Measurements from ENCODE around the gene PTPRD.

PTPRD gene

DNA sequence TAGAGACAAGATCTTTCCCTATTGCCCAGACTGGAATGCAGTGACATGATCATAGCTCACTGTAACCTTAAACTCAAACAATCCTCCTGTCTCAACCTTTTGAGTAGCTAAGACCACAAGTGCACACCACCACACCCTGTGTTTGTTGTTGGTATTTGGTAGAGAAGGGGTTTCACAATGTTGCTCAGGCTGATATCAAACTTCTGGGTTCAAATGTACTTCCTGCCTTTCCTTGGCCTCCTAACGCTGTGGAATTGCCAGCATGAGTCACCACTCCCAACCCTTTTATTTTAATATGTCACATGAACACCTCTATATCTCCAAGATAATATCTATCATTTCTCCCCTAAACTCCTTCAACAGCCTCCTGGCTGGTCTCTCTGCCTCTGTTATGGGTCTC, 719.0 kb downstream of the PTPRD start:
- TF ChIP-seq, protein P1, sequence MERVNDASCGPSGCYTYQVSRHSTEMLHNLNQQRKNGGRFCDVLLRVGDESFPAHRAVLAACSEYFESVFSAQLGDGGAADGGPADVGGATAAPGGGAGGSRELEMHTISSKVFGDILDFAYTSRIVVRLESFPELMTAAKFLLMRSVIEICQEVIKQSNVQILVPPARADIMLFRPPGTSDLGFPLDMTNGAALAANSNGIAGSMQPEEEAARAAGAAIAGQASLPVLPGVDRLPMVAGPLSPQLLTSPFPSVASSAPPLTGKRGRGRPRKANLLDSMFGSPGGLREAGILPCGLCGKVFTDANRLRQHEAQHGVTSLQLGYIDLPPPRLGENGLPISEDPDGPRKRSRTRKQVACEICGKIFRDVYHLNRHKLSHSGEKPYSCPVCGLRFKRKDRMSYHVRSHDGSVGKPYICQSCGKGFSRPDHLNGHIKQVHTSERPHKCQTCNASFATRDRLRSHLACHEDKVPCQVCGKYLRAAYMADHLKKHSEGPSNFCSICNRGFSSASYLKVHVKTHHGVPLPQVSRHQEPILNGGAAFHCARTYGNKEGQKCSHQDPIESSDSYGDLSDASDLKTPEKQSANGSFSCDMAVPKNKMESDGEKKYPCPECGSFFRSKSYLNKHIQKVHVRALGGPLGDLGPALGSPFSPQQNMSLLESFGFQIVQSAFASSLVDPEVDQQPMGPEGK (tag by site-specific recombination; IDR thresholded peaks at IDR 0.05), result no peak
- TF ChIP-seq, protein P2, sequence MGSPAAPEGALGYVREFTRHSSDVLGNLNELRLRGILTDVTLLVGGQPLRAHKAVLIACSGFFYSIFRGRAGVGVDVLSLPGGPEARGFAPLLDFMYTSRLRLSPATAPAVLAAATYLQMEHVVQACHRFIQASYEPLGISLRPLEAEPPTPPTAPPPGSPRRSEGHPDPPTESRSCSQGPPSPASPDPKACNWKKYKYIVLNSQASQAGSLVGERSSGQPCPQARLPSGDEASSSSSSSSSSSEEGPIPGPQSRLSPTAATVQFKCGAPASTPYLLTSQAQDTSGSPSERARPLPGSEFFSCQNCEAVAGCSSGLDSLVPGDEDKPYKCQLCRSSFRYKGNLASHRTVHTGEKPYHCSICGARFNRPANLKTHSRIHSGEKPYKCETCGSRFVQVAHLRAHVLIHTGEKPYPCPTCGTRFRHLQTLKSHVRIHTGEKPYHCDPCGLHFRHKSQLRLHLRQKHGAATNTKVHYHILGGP (tag by site-specific recombination; IDR thresholded peaks at IDR 0.05), result no peak
- TF ChIP-seq, protein P3, sequence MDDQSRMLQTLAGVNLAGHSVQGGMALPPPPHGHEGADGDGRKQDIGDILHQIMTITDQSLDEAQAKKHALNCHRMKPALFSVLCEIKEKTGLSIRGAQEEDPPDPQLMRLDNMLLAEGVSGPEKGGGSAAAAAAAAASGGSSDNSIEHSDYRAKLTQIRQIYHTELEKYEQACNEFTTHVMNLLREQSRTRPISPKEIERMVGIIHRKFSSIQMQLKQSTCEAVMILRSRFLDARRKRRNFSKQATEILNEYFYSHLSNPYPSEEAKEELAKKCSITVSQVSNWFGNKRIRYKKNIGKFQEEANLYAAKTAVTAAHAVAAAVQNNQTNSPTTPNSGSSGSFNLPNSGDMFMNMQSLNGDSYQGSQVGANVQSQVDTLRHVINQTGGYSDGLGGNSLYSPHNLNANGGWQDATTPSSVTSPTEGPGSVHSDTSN (CRISPR knock-in tag; IDR thresholded peaks at IDR 0.05), result no peak
- TF ChIP-seq ZNF248 (tag by site-specific recombination; IDR thresholded peaks at IDR 0.05), result no peak
- no peak for TF ChIP-seq YY2 (tag by site-specific recombination; IDR thresholded peaks at IDR 0.05)
- no peak for TF ChIP-seq ZNF561 (tag by site-specific recombination; IDR thresholded peaks at IDR 0.05; ENCODE audit: borderline replicate concordance)
- TF ChIP-seq ZNF777 (tag by site-specific recombination; IDR thresholded peaks at IDR 0.05; ENCODE audit: borderline replicate concordance), result no peak
- TF ChIP-seq ZNF701 (tag by site-specific recombination; IDR thresholded peaks at IDR 0.05), result no peak
- TF ChIP-seq, protein P4, sequence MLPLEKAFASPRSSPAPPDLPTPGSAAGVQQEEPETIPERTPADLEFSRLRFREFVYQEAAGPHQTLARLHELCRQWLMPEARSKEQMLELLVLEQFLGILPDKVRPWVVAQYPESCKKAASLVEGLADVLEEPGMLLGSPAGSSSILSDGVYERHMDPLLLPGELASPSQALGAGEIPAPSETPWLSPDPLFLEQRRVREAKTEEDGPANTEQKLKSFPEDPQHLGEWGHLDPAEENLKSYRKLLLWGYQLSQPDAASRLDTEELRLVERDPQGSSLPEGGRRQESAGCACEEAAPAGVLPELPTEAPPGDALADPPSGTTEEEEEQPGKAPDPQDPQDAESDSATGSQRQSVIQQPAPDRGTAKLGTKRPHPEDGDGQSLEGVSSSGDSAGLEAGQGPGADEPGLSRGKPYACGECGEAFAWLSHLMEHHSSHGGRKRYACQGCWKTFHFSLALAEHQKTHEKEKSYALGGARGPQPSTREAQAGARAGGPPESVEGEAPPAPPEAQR (tag by site-specific recombination; IDR thresholded peaks at IDR 0.05), result no peak
- TF ChIP-seq IKZF3 (tag by site-specific recombination; IDR thresholded peaks at IDR 0.05), result no peak
- TF ChIP-seq ZFP37 (tag by site-specific recombination; IDR thresholded peaks at IDR 0.05), result no peak
- H3K4me3 ChIP-seq (ENCODE audit: low read depth, low read length), result no peak overlapping the region
- no peak overlapping the region for H3K27ac ChIP-seq (ENCODE audit: extremely low read depth, low read depth, low read length)
- no peaks in the 10 kb centered on the region for H3K36me3 ChIP-seq (ENCODE audit: control insufficient read depth in 2 of 2, insufficient read depth in 1 of 2, low read length in 2 of 2)
- ChIA-PET POLR2A (no interaction called here), CTCF (no interaction called here)
- H3K4me1 ChIP-seq (ENCODE audit: control insufficient read depth, insufficient read depth, low read length), result no peaks in the 10 kb centered on the region
- H3K9me3 ChIP-seq (ENCODE audit: control insufficient read depth, insufficient read depth, low read depth, low read length), result no peaks in the 10 kb centered on the region

DNA sequence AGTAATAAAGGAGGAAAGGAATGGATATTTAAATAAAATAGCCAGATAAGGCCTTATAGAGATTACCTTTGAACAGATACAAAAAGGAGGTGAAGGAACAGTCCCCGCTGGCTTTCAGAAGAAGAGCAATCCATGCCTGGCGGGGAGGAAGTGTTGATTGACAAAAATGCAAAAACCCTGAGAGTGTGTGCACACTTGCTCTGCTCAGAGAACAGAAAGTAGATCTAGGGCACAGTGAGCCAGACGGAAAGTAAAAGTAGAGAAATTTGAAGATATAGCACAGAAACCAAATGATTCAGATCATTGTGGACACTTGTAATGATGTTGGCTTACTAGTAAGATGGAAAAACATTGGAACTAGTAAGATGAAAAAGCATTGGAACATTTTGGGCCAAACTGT, 720.6 kb downstream of the PTPRD start:
- no peak for TF ChIP-seq ZNF830 (tag by site-specific recombination; IDR thresholded peaks at IDR 0.05; ENCODE audit: low read depth)
- TF ChIP-seq ZNF311 (tag by site-specific recombination; IDR thresholded peaks at IDR 0.05; ENCODE audit: borderline replicate concordance), result no peak
- TF ChIP-seq ZNF521 (tag by site-specific recombination; IDR thresholded peaks at IDR 0.05), result no peak
- no peak for TF ChIP-seq GLI2 (tag by site-specific recombination; IDR thresholded peaks at IDR 0.05; ENCODE audit: borderline replicate concordance, low read depth)
- no peak for TF ChIP-seq HOXD13 (CRISPR knock-in tag; IDR thresholded peaks at IDR 0.05; ENCODE audit: borderline replicate concordance)
- TF ChIP-seq WT1 (tag by site-specific recombination; IDR thresholded peaks at IDR 0.05), result no peak
- TF ChIP-seq, protein P2 (tag by site-specific recombination; IDR thresholded peaks at IDR 0.05), result no peak
- TF ChIP-seq ZNF19 (tag by site-specific recombination; IDR thresholded peaks at IDR 0.05; ENCODE audit: low read depth), result no peak
- TF ChIP-seq ZNF596 (tag by site-specific recombination; IDR thresholded peaks at IDR 0.05), result no peak
- TF ChIP-seq ZNF416 (tag by site-specific recombination; IDR thresholded peaks at IDR 0.05), result no peak
- TF ChIP-seq ZNF560 (tag by site-specific recombination; IDR thresholded peaks at IDR 0.05; ENCODE audit: borderline replicate concordance), result no peak
- TF ChIP-seq ZNF335 (tag by site-specific recombination; conservative IDR thresholded peaks at IDR 0.05), result no peak
- no peak for TF ChIP-seq ZFP3 (tag by site-specific recombination; IDR thresholded peaks at IDR 0.05; ENCODE audit: low read depth)
- TF ChIP-seq ZNF354C (tag by site-specific recombination; IDR thresholded peaks at IDR 0.05; ENCODE audit: borderline replicate concordance, low read depth), result no peak
- TF ChIP-seq ZSCAN16 (tag by site-specific recombination; IDR thresholded peaks at IDR 0.05), result no peak
- TF ChIP-seq KLF8 (tag by site-specific recombination; IDR thresholded peaks at IDR 0.05), result no peak
- Histone ChIP-seq H3K4me3 (ENCODE audit: low read depth, low read length) (no peak overlapping the region), H3K36me3 (ENCODE audit: control insufficient read depth in 2 of 2, insufficient read depth in 1 of 2, low read length in 2 of 2) (no peaks in the 10 kb centered on the region), H3K27ac (ENCODE audit: extremely low read depth, low read depth, low read length) (no peak overlapping the region), H3K9me3 (ENCODE audit: control insufficient read depth, insufficient read depth, low read depth, low read length) (no peaks in the 10 kb centered on the region), H3K4me1 (ENCODE audit: control insufficient read depth, insufficient read depth, low read length) (no peaks in the 10 kb centered on the region)
- CTCF ChIA-PET, result no interaction called here
- POLR2A ChIA-PET, result no interaction called here
